ENCODE data around the gene VTN.

DNA sequence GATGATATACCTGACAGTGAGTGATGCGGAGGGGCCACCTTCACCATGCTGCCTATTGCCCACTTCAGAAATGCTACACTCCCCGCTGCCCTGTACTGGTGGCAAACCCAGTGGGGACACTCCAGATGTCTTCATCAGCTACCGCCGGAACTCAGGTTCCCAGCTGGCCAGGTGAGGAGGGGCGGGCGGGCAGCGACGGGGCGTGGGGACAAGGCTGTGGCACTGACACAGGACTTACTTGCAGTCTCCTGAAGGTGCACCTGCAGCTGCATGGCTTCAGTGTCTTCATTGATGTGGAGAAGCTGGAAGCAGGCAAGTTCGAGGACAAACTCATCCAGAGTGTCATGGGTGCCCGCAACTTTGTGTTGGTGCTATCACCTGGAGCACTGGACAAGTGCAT lies 18.0 kb upstream of the VTN start:
- TF ChIP-seq POLR2AphosphoS5 (IDR thresholded peaks at IDR 0.05; ENCODE audit: borderline replicate concordance, low read depth, low read length) (no peak), FOXP2 (optimal IDR thresholded peaks at IDR 0.05; ENCODE audit: control extremely low read depth, extremely low read length, insufficient read depth) (no peak), EZH2 (IDR thresholded peaks at IDR 0.05) (no peak)

Data from SK-N-MC (cell line).